H7 (cell line): ENCODE measurements around the gene SPRR4. TPM values are rescaled to one million over a fixed set of nuclear protein-coding genes. Genes with fewer than 3 reads are reported as not detected.

ENCODE experiments used
- DNase-seq: peaks from one replicate; pipeline ENCODE4 v3.0.0; 2012
- H3K27me3 ChIP-seq: 2 replicates; pipeline ENCODE4 v1.6.0; 2011; ENCODE audit warnings: mild to moderate bottlenecking, low read length; ENCODE audit not compliant: control insufficient read depth, insufficient read depth
- H3K36me3 ChIP-seq: replicated peaks from 2 replicates; pipeline ENCODE4 v1.5.1; 2011; ENCODE audit warnings: low read length; ENCODE audit not compliant: control insufficient read depth, insufficient read depth
- H3K4me3 ChIP-seq: 2 replicates; pipeline ENCODE4 v1.5.1; 2011; ENCODE audit warnings: low read depth, mild to moderate bottlenecking, control low read depth, low read length, moderate library complexity; ENCODE audit not compliant: insufficient read depth
- total RNA-seq: library from RNA; depleted of rRNA; stranded (reverse); fragments of >200 nt; shearing (Covaris generic); gene quantifications from 2 replicates; pipeline ENCODE4 v1.2.3, GENCODE V29; 2014; rRNA removed

Gene SPRR4, protein sequence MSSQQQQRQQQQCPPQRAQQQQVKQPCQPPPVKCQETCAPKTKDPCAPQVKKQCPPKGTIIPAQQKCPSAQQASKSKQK
- total RNA-seq = not detected in 2 replicates

DNA sequence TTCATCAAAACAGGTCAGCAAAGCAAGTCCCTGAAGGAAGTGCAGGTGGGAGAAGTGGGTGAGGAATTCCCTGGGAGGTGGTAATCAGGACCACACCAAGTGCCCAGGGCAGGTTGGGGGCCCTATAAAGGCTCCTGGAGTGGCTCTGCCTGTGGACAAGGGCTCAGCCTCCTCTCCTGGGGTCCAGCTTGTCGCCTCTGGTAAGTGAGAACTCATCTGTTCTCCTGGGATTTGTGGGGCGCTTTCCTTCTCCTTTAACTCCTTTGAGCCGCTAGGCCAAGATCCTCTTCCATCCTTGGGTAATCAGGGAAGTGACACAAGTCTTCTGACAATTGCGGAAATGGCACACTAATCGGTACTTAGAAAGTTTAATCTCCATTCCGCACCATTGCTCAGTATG lies at the start of gene SPRR4:
Gene SPRR4 (plus strand): TSS at position 154 of the 400 bp plus-strand sequence. CDS start 1,243 bp downstream, outside the sequence.
- no peak for DNase-seq
- Histone ChIP-seq H3K27me3 (no peaks in the 10 kb centered on the region), H3K36me3 (no peaks in the 10 kb centered on the region), H3K4me3 (no peak within 1 kb of the TSS)

DNA sequence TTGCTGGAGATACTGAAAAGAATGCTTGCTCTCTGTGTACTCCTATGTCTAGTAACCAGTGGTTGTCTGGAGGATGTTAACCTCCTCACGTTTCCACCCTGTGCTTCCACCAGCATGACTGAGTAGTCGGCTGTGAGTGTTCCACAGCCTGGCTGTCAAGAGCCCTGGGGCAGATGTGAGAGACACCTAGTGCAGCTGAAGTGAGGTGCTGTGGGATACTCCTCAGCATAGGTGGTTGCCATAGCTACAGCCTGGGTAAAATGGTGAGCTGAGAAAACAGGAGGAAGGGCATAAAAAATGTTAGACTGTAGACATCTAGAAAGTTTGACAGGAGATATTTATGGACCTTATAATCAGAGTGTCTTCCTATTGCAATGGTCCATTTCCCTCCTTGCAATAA lies 46.3 kb upstream of the SPRR4 start:
- Histone ChIP-seq H3K4me3 (no peak overlapping the region), H3K27me3 (no peaks in the 10 kb centered on the region), H3K36me3 (no peaks in the 10 kb centered on the region)
- DNase-seq = no peak

DNA sequence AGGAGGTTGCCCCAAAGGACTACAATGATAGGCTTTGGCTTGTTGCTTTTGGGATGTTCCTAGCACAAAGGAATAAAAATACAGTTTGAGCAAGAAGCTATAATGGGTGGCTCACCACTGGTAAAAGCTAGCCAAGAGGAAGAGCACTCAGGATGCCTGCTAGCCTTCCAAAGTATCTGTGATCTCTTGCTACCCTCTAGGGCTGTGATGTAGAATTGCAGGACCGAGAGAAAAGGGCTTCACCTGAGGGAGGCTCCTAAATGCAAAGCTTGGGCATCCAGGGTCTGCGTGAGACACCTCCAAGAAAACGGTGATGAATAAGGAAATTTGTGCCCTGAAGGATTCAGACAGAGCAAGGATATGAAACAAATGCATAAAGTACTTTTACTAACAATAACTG lies 44.4 kb upstream of the SPRR4 start:
- H3K4me3 ChIP-seq = no peak overlapping the region
- no peaks in the 10 kb centered on the region for H3K36me3 ChIP-seq
- peak; percentile 53 for DNase-seq
- no peaks in the 10 kb centered on the region for H3K27me3 ChIP-seq

DNA sequence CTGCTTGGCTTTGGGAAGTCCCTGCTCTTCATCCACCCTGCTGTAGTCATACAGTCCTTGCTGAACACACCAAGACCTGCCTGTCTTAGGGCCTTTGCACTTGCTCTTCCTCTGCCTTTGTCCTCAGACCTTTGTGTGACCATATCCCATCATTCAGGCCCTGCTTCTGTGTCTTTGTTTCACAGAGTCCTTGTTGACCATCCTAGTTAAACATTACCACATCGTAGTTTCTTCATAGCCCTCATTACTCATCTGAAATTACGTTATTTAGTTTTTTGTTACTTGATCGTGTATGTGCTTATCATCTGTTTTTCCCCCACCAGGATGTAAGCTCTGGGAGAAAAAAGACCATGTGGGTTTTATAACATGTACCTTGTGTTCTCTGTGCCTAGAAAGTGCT lies 41.8 kb upstream of the SPRR4 start:
- Histone ChIP-seq H3K36me3 (no peaks in the 10 kb centered on the region), H3K4me3 (no peak overlapping the region), H3K27me3 (no peaks in the 10 kb centered on the region)
- DNase-seq = no peak

DNA sequence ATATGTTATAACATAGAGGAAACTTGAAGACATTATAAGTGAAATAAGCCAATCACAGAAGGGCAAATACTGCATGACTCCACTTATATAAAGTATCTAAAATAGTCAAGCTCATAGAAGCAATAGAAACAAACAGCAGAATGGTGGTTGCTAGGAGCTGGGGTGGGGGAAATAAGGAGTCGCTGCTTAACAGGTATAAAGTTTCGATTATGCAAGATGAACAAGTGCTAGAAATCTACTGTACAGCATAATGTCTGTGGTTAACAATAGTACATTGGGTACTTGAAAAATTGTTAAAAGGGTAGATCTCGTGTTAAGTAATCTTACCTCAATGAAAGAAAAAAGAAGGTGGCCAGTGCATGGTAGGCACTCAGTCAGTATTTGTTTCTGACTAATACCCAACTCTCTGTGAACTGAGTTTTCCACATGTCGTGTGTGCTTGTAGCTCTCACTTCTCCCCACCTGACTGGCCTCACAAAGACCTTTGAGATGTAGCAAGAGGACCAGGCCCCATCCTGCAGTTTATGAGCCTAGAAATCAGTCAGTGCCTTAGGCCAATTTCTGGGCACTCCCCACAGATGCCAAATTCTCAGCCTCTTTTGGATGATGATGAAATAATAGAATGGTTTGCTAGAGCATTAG lies 38.2 kb upstream of the SPRR4 start:
- DNase-seq = no peak
- H3K27me3 ChIP-seq = no peaks in the 10 kb centered on the region
- H3K4me3 ChIP-seq = no peak overlapping the region
- no peaks in the 10 kb centered on the region for H3K36me3 ChIP-seq

DNA sequence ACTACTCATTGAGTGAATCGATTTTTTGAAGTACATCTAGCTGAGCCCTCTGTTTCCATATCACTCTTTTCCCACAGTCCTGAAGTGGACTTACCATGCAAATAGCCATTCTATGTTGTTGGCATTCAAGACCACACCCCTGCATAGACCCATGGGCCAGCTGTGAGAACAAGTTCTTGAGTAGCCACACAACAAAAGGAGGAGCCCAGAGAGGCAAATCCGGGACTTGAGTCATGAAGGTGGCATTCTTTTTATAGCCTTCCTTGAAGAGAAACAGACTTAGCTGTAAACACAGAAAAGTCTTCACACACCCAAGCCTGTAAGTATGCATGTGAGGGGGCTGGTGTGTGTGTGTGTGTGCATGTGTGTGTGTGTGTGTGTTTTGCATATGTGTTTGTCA lies 37.3 kb upstream of the SPRR4 start:
- H3K27me3 ChIP-seq = no peaks in the 10 kb centered on the region
- no peak overlapping the region for H3K4me3 ChIP-seq
- no peak for DNase-seq
- H3K36me3 ChIP-seq = no peaks in the 10 kb centered on the region

DNA sequence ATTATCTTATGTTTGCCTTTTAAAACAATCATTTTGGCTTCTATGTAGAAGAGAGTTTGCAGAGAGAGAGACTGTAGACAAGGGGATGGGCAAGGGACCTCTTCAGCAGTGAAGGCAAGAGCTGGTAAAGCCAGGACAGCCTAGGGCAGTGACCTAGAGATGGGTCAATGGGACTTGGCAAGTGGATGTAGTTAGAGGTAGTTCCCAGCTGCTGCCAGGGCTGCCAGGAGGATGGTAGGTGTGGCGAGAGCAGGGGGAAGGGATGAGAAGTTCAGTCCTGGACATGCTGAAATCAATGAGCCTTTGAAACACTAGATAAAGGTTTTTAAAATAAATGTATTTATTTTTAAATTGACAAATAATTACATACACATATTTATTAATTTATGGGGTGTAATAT lies 29.8 kb upstream of the SPRR4 start:
- H3K4me3 ChIP-seq = no peak overlapping the region
- no peaks in the 10 kb centered on the region for H3K27me3 ChIP-seq
- H3K36me3 ChIP-seq = no peaks in the 10 kb centered on the region
- no peak for DNase-seq

DNA sequence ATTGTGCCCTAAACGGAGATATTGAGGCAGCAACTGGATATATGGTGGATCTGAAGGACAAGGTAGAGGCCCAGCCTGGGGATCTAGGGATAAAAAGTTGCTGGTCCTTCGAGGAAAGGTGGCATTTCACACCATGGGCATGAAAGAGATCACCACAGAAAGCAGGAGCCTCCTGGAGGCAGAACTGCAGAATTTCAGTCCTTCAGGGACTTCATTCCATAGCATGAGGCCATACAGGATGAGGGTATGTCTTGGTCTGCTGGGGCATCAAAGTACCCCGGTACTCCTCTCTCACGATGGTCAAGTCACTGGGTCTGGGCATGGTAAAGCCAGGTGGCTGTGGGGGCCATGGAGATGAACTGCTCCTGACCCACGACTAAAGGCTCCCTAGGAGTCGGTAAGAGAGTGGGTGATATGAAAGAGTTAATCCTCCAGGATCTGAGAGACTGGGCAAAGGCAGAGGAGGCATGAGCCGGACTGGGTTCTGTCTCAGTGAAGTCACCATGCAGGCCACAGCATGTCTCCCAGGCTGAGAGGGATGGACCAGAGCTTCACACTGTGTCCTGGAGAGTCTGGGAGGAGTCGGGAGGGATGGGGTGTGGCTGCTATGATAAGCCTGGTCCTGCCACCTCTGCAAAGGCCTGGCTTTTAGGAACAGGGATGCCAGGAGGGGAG lies 29.3 kb upstream of the SPRR4 start:
- H3K36me3 ChIP-seq = no peaks in the 10 kb centered on the region
- DNase-seq = peak; percentile 25
- no peaks in the 10 kb centered on the region for H3K27me3 ChIP-seq
- no peak overlapping the region for H3K4me3 ChIP-seq

DNA sequence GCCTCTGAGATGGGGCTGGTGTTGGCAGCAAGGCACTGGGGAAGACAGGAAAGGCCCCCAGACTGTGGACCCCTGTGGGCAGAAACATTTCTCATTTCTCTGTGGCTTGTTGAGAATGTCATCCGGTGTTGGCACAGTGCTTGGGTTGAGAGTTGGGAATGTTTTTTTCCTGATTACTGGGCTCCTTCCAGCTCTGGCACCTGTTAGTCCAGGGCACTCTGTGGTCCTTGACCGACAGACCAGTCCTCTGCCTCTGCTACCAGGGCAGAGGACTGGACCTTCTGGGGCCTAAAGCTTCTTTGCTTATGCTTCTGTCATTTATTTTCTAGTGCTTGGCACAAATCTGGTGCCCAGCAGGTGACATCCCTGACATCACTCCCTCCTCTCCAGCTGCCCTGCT lies 28.3 kb upstream of the SPRR4 start:
- no peak for DNase-seq
- no peak overlapping the region for H3K4me3 ChIP-seq
- H3K36me3 ChIP-seq = no peaks in the 10 kb centered on the region
- no peaks in the 10 kb centered on the region for H3K27me3 ChIP-seq

DNA sequence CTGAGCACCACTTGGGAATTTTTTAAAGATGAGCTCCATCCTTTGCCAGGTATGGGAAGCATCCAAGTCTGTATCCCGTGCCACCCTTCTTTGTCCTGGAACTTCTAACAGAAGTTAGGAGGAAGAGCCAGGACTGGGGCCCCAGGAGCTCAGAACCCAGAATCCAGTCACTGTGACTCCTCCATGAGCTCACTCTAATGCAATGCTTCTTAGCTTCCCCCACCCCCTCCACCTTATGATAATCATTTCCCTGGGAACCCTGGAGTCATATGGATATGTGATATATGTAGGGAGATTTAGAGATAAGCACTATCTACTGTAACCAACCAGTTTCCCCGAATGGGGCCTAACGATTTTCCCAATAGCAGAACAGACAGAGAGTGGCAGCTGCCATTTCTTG lies 24.2 kb upstream of the SPRR4 start:
- Histone ChIP-seq H3K36me3 (no peaks in the 10 kb centered on the region), H3K4me3 (no peak overlapping the region), H3K27me3 (no peaks in the 10 kb centered on the region)
- no peak for DNase-seq

DNA sequence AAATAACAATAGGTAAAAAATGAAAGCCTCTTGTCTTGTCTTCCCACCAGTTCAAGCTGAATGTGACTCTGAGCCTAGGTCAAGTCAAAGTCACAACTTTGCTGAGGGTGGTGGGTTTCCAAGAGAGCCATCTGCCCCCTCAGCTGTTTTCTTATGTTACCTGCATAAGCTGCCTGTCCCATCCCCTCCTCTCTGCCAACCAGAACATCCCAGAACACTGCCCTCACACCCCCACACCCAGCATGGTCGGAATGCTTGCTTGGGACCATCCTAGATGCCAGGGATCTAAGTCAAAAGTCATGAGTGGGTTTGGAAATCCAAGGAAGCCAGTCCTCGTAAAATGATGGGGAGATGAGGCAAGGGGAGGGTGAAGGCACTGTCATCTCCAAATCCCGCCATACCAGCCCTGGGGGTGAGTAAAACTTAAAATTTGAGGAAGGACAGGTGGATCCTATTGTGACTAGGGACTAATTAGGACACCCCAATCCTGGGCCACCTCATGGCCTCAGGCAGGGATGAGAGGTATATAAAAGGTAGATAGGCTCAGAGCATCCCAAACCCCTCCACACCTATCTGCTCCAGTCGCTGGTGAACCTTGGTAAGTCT lies 23.7 kb upstream of the SPRR4 start, which contains the start of gene SPRR5:
Gene SPRR5 (plus strand): TSS at position 556 of the 606 bp plus-strand sequence. CDS start 1,349 bp downstream, outside the sequence.
- no peak for DNase-seq
- no peak within 1 kb of the TSS for H3K4me3 ChIP-seq
- no peaks in the 10 kb centered on the region for H3K27me3 ChIP-seq
- H3K36me3 ChIP-seq = no peaks in the 10 kb centered on the region

DNA sequence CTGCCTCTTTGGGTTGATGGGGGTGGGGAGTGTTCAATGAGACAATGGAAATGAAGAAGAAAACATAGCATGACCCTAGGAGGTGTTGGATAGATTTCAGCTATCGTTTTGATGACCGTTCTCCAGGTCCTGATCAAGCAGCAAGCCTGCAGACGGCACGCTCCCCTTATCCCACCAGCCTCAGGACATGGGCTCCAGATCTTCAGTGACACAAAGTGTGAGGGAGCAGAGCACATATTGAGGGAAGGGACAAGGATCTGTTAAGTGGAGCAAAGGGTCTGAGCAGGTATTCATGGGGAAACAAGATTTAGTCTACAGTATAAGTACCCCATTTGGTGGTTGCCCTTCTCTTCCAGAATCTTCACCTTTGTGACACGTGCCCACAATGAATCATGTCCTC lies 18.7 kb upstream of the SPRR4 start:
- Histone ChIP-seq H3K36me3 (no peaks in the 10 kb centered on the region), H3K27me3 (no peaks in the 10 kb centered on the region), H3K4me3 (no peak overlapping the region)
- DNase-seq = no peak

DNA sequence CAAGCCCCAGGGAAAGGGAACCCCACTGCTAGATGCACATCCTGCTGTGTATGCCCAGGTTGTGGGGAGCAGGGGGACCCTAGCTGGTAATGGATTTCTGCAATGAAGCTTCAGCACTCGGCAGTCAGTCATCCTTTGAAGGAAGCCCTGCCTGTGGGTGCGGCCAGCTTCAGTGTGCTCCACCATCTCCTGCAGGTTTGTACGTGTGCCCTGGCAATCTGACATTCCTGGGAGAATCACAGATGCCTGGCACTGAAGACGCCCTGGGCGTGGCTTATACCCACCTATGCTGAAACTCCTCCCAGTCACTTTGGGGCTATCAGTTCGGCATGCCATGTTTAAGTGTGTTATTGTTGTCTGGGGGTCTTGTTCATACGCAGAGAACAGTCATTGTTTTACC lies 16.7 kb upstream of the SPRR4 start:
- no peaks in the 10 kb centered on the region for H3K36me3 ChIP-seq
- no peak for DNase-seq
- no peaks in the 10 kb centered on the region for H3K27me3 ChIP-seq
- H3K4me3 ChIP-seq = no peak overlapping the region

DNA sequence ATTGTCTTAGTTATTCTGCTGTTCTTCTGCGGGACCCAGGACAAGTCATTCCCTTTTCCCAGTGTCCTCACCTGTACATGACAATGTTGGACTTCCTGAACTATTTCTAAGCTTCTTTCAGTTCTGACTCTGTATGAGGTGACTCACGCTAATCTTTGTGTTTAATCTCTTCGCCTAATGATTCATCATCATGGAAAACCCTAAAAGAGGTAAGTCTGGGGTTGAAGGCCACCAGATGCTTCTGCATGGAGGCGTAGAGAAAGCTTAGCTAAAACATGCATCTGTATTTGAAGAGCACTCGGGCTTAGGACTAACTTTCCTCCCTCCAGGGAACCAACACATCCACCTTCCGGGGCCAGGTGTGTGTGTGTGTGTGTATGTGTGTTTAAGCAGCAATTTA lies 16.0 kb upstream of the SPRR4 start:
- H3K36me3 ChIP-seq = no peaks in the 10 kb centered on the region
- no peak overlapping the region for H3K4me3 ChIP-seq
- no peak for DNase-seq
- no peaks in the 10 kb centered on the region for H3K27me3 ChIP-seq

DNA sequence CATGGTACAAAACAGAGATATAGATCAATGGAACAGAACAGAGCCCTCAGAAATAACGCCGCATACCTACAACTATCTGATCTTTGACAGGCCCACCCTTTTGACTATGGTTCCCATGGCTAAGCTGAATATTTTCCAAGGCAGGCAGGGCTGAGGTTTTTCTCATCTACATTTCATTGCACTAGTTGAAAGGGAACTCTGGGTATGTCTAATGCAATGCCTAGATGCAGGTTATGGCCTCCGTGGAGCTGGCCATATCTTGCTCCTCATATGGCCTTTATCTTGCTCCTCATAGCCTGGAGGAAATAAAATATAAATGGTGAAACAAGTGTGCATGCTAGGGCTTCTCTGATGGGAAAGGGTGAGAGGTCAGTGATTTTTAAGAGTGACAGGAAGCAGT lies 12.9 kb upstream of the SPRR4 start:
- no peak for DNase-seq
- Histone ChIP-seq H3K4me3 (no peak overlapping the region), H3K36me3 (no peaks in the 10 kb centered on the region), H3K27me3 (no peaks in the 10 kb centered on the region)
